Esophagus squamous epithelium (tissue), 5 donors: ENCODE measurements around the gene IL19. TPM values are rescaled to one million over a fixed set of nuclear protein-coding genes. Genes with fewer than 3 reads are reported as not detected.

Experiments used
- DNase-seq: peaks from one replicate; lab custom pipeline; 2025; lab: John Stamatoyannopoulos, UW
- H3K27ac ChIP-seq, 4 donors: fragments of 200-600 bp; sonication (generic); one replicate each; pipeline ENCODE4 v1.5.1; 2016 to 2019; ENCODE audit warnings: mild to moderate bottlenecking in 1 of 4
- H3K27me3 ChIP-seq, 4 donors: fragments of 200-600 bp; sonication (generic); 1 replicate in 3 of 4; 2 replicates in 1 of 4; pipeline versions ENCODE4 v1.5.1 to v1.6.0; 2017 to 2021; ENCODE audit warnings: antibody characterized with exemption in 1 of 4
- H3K36me3 ChIP-seq, 3 donors: fragments of 200-600 bp; sonication (generic); one replicate each; pipeline ENCODE4 v1.5.1; 2016 to 2019
- H3K4me1 ChIP-seq, 3 donors: fragments of 200-600 bp; sonication (generic); one replicate each; pipeline ENCODE4 v1.5.1; 2017 to 2019
- H3K4me3 ChIP-seq, 4 donors: fragments of 200-600 bp; sonication (generic); 1 replicate in 3 of 4; 2 replicates in 1 of 4; pipeline ENCODE4 v1.5.1; 2016 to 2019; ENCODE audit warnings: mild to moderate bottlenecking in 2 of 4, moderate library complexity in 1 of 4
- H3K9me3 ChIP-seq, 3 donors: fragments of 200-600 bp; sonication (generic); one replicate each; pipeline ENCODE4 v1.5.1; 2016 to 2019
- POLR2A ChIP-seq, 4 donors: fragments of 450-650 bp; IDR thresholded peaks; one replicate each; pipeline ENCODE4 v1.6.1; 2017; ENCODE audit warnings: antibody characterized with exemption in 4 of 4, mild to moderate bottlenecking in 4 of 4, moderate library complexity in 3 of 4
- WGBS, 2 donors: methylation state at CpG; one replicate each; pipeline ENCODE4 v1.1.5; 2018; 5-methylcytosine and 5-hydroxymethylcytosine counted together
- intact Hi-C: fragments of 100-400 bp; cut with DNase I; formaldehyde crosslinking; loops from one replicate; pipeline ENCODE4 v1.15.0; 2022
- total RNA-seq, 4 donors: library from RNA; depleted of rRNA; stranded (reverse); fragments of >200 nt; gene quantifications; one replicate each; pipeline ENCODE4 v1.1.0, GENCODE V29; 2016
- TF ChIP-seq, protein P1 (sequence below), 6 experiments: fragments of 450-650 bp in 4 of 6; fragments of 200-600 bp in 2 of 6; sonication (generic) in 2 of 6; IDR thresholded peaks; one replicate each; pipeline ENCODE4 v1.5.1; 2016 to 2019; ENCODE audit warnings: antibody characterized with exemption in 6 of 6, mild to moderate bottlenecking in 4 of 6, moderate library complexity in 4 of 6
- donor health status: DM: yes; HTN: yes; CAD: no.

Gene IL19
- total RNA-seq, 4 donors from 2014 or later: 0.23 to 16.8 (median 16.3) TPM; not detected in 1

DNA sequence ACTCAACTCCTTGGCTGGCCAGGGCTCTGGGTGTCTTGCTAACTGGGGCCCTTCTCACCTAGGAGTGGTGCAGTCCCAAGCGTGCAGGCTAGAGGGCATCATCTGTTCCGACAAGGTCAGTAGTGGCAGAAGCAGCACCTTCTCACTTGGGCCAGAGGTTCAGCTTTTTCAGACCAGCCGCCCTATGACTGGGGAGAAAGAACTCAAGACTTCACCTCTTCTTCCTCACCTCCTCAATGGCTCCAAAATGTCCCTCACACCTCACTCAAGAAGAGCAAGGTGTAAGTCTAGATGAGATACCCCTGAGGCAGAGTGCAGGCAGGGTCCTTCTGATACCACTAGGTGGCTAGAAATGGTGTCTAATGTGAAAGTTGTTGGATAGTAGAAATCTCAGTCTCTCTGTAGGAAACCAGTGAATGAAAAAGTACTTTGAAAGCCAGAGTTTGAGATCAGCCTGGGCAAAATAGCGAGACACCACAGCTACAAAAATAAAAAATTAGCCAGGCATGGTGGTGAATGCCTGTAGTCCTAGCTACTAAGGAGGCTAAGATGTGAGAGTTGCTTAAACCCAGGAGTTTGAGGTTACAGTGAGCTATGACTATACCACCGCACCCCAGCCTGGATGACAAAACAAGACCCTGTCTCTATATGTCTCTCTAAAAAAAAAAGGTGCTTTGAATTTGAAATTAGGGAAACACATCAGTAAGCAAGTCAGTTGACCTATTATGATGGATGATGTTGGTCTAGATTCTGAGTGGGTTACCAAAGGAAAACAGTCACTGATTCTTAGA is 86.3 kb downstream of the IL19 start:
- WGBS, 2 donors: 77 to 79% methylated on average over 2 to 5 of the region's 5 CpGs
- intact Hi-C loops: no loop called here
- H3K4me3 ChIP-seq: no peak overlapping the region
- H3K36me3 ChIP-seq: no peaks in the 10 kb centered on the region
- no peak overlapping the region for H3K27ac ChIP-seq
- H3K27me3 ChIP-seq: peaks cover 0 to 25% (median 0%) of the 10 kb centered on the region in 4 donors
- no peak for DNase-seq
- peaks cover 0 to 10% (median 0%) of the 10 kb centered on the region in 3 donors for H3K4me1 ChIP-seq
- no peak for TF ChIP-seq POLR2A (IDR thresholded peaks at IDR 0.05)
- TF ChIP-seq, protein P1, sequence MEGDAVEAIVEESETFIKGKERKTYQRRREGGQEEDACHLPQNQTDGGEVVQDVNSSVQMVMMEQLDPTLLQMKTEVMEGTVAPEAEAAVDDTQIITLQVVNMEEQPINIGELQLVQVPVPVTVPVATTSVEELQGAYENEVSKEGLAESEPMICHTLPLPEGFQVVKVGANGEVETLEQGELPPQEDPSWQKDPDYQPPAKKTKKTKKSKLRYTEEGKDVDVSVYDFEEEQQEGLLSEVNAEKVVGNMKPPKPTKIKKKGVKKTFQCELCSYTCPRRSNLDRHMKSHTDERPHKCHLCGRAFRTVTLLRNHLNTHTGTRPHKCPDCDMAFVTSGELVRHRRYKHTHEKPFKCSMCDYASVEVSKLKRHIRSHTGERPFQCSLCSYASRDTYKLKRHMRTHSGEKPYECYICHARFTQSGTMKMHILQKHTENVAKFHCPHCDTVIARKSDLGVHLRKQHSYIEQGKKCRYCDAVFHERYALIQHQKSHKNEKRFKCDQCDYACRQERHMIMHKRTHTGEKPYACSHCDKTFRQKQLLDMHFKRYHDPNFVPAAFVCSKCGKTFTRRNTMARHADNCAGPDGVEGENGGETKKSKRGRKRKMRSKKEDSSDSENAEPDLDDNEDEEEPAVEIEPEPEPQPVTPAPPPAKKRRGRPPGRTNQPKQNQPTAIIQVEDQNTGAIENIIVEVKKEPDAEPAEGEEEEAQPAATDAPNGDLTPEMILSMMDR (IDR thresholded peaks at IDR 0.05): peak in 3 of 6 experiments; percentile 7 to 32 (median 17)
- peaks cover 0 to 9% (median 0%) of the 10 kb centered on the region in 3 donors for H3K9me3 ChIP-seq

DNA sequence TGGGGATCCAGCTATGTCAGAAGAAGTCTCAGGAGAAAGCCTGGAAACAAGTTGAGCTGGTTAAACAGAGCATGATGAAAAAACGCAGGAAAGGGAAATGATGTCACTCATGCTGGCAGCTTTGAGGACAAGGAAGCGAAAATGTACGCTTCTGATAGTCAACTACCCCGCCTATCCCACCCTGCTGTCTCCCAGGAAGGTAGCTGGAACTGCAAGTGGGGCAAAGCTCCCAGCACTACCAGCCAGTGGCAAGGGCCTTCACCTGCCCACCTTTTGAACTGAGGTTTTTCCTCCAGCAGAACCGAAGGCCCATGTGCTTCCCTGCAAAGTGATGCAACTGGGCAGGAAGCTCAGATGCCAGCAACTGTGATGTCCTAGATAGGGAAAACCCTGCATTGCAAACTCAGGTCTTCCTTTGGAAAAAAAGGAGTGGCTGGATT is 88.5 kb downstream of the IL19 start:
- TF ChIP-seq POLR2A (IDR thresholded peaks at IDR 0.05): no peak
- TF ChIP-seq, protein P1 (IDR thresholded peaks at IDR 0.05): no peak
- no peak for DNase-seq
- no peaks in the 10 kb centered on the region for H3K9me3 ChIP-seq
- H3K36me3 ChIP-seq: no peaks in the 10 kb centered on the region
- H3K27ac ChIP-seq: peak overlapping the region in 2 of 4 donors; percentile 17 to 36
- H3K4me1 ChIP-seq: peaks cover 0 to 10% (median 0%) of the 10 kb centered on the region in 3 donors
- intact Hi-C loops: no loop called here
- no peak overlapping the region for H3K4me3 ChIP-seq
- WGBS, 2 donors: 45 to 68% methylated on average over 5 of the region's 5 CpGs
- peaks cover 0 to 33% (median 0%) of the 10 kb centered on the region in 4 donors for H3K27me3 ChIP-seq

GRCh38 chr1:206860165-206860564 is 89.6 kb downstream of the IL19 start:
- H3K4me3 ChIP-seq: no peak overlapping the region
- no peak overlapping the region for H3K27ac ChIP-seq
- H3K9me3 ChIP-seq: no peaks in the 10 kb centered on the region
- H3K4me1 ChIP-seq: peaks cover 0 to 15% (median under 1%) of the 10 kb centered on the region in 3 donors
- peaks cover 0 to 33% (median 0%) of the 10 kb centered on the region in 4 donors for H3K27me3 ChIP-seq
- TF ChIP-seq, protein P1 (IDR thresholded peaks at IDR 0.05): no peak
- TF ChIP-seq POLR2A (IDR thresholded peaks at IDR 0.05): no peak
- H3K36me3 ChIP-seq: no peaks in the 10 kb centered on the region
- intact Hi-C loops: no loop called here
- WGBS, 2 donors: 85 to 86% methylated on average over 4 of the region's 4 CpGs
- no peak for DNase-seq

- intact Hi-C loops: no loop called here
- no peak for DNase-seq
These were observed 92.7 kb downstream of the IL19 start for GRCh38 chr1:206863266-206863665.

More at GRCh38 chr1:206863266-206863665, 92.7 kb downstream of the IL19 start:
- WGBS, 2 donors: 20 to 36% methylated on average over 1 of the region's 1 CpG
- Histone ChIP-seq H3K27me3 (peaks cover 0 to 33% (median 0%) of the 10 kb centered on the region in 4 donors), H3K36me3 (no peaks in the 10 kb centered on the region), H3K27ac (no peak overlapping the region), H3K9me3 (no peaks in the 10 kb centered on the region), H3K4me1 (peaks cover 0 to 22% (median 6%) of the 10 kb centered on the region in 3 donors), H3K4me3 (no peak overlapping the region)
- TF ChIP-seq, protein P1 (IDR thresholded peaks at IDR 0.05): no peak
- TF ChIP-seq POLR2A (IDR thresholded peaks at IDR 0.05): no peak
